Fibroblast of the aortic adventitia (primary cell): ENCODE results near the gene SH2D1A. TPM values are rescaled to one million over a fixed set of nuclear protein-coding genes. Genes with fewer than 3 reads are reported as not detected.

ENCODE experiments used
- DNase-seq: peaks from one replicate; pipeline ENCODE4 v3.0.0-alpha.2; 2010; ENCODE audit warnings: low read depth
- H3K4me3 ChIP-seq: 2 replicates; pipeline ENCODE4 v1.5.1; 2011; ENCODE audit warnings: low read depth, mild to moderate bottlenecking, control low read depth, low read length, moderate library complexity
- total RNA-seq: library from RNA; depleted of rRNA; stranded (reverse); fragments of >200 nt; gene quantifications from 2 replicates; pipeline ENCODE4 v1.2.3, GENCODE V29; 2012; ENCODE audit warnings: low replicate concordance
- TF ChIP-seq, protein P1 (sequence below): IDR thresholded peaks from 2 replicates; pipeline ENCODE4 v1.5.1; 2011; ENCODE audit warnings: mild to moderate bottlenecking, low read length, control low read depth, inconsistent platforms; ENCODE audit not compliant: insufficient read depth

Gene SH2D1A
- total RNA-seq, 1 donor: not detected

DNA sequence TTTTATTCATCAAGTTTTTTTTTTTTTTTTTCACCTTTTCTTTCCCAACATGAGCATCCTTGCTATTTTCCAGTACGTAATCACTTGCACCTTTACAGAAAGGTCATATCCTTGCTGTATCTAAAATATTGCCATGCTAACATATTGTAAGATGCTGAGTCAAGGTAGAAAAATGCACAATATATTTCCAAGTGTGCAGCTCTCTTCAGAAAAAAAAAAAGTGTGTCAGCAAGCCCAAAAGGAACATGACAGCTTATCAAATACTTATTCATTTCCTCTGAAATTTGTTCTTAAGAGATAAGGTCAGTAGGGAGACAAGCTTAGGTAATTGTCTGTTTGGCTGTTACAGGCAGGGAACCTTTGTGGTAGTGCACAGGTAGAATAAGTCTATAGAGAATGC lies 27.0 kb downstream of the SH2D1A start:
- TF ChIP-seq, protein P1, sequence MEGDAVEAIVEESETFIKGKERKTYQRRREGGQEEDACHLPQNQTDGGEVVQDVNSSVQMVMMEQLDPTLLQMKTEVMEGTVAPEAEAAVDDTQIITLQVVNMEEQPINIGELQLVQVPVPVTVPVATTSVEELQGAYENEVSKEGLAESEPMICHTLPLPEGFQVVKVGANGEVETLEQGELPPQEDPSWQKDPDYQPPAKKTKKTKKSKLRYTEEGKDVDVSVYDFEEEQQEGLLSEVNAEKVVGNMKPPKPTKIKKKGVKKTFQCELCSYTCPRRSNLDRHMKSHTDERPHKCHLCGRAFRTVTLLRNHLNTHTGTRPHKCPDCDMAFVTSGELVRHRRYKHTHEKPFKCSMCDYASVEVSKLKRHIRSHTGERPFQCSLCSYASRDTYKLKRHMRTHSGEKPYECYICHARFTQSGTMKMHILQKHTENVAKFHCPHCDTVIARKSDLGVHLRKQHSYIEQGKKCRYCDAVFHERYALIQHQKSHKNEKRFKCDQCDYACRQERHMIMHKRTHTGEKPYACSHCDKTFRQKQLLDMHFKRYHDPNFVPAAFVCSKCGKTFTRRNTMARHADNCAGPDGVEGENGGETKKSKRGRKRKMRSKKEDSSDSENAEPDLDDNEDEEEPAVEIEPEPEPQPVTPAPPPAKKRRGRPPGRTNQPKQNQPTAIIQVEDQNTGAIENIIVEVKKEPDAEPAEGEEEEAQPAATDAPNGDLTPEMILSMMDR: no peak
- no peak overlapping the region for H3K4me3 ChIP-seq
- DNase-seq: no peak

DNA sequence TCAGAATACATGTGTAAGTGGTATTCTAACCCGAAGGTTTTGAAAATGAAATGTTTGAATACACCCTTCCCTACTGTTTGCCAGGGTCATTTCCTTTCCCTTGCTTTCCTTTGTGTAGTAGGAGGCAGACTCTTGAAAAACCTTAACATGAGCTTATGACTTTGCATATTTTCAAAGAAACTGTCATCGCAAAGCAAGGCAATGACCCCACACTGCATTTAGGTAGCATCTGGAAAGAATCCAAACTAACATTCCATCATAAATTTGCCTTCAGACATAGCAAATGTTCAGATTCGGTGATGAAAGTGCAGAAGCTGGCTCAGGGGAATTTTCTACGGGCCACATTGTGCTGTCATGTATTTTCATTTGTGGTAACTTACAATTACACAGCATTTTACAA lies 32.3 kb downstream of the SH2D1A start:
- no peak for DNase-seq
- H3K4me3 ChIP-seq: no peak overlapping the region
- TF ChIP-seq, protein P1: no peak

DNA sequence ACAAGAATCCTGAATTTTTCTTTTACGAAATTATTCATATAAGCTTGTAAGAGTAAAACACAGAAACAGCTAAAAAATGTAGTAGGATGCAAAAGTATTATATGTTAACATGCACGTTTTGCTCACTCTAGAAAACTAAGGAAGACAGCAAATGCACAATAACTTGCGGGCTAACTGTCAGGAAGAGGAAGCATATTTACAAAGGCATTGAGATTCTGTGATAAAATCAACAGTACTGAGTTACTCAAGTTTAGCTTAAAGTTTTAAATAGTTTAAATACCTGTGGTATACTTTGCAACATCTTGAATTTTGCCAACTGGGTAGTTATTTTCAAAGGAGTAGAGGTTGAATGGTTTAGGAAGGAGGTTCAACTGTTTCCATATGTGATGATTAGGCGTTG lies 37.0 kb downstream of the SH2D1A start:
- TF ChIP-seq, protein P1: no peak
- no peak for DNase-seq
- no peak overlapping the region for H3K4me3 ChIP-seq

DNA sequence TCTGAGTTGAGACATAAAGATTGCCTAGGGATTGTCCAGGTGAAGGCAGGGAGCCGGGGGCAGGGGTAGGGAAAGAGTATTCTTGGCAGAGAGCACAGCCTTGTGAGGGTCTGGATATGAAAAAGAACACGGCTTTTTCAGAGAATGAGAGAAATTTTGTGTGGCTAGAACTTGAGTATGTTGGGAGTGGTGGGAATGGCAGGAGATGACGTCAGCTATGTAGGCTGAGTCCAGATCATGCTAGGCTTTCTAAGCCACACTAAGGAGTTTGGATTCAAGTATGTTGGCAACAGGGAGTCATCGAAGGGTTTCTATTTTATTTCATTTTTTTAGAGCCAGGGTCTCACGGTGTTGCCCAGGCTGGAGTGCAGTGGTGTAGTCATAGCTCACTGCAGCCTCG lies 40.0 kb downstream of the SH2D1A start:
- no peak overlapping the region for H3K4me3 ChIP-seq
- DNase-seq: no peak
- TF ChIP-seq, protein P1: no peak

DNA sequence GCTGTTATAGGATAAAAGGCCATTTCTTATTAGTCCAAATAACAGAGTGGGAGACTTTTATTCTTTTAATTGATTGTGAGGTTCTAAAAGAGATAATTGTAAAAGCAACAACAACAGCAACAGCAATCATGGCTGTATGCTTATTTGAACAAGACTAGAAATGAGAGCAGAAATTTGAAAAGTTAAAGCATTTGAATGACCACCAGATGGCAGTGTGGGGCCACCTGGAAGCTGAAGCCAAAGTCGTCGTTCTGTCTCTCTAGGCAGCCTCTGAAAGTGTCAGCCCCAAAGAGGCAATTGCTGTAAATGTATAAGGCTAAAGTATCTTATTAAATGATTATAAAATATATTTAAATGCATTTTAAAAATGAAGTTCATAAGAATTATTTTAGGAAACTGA lies 42.2 kb downstream of the SH2D1A start:
- peak; percentile 62 for DNase-seq
- H3K4me3 ChIP-seq: no peak overlapping the region
- TF ChIP-seq, protein P1: peak; percentile 80

DNA sequence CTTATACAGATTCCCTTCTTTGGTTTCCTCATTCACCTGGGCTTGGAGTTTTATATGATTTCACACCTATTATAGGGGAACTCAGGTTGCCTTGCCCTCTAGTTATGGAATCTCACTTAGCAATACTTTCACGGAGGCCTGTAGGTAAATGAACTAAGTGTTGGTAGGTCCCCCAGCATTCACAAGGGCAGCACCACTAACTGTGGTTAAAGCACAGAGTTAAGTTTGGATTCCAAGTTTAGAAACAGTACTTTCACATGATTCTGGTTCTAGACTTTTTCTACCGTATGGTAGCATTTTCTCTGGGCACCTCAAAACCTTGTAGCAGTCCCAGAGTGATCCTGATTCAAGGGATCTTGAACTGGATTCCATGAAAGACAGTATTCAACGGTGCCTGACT lies 46.4 kb downstream of the SH2D1A start:
- no peak for DNase-seq
- TF ChIP-seq, protein P1: no peak
- no peak overlapping the region for H3K4me3 ChIP-seq

DNA sequence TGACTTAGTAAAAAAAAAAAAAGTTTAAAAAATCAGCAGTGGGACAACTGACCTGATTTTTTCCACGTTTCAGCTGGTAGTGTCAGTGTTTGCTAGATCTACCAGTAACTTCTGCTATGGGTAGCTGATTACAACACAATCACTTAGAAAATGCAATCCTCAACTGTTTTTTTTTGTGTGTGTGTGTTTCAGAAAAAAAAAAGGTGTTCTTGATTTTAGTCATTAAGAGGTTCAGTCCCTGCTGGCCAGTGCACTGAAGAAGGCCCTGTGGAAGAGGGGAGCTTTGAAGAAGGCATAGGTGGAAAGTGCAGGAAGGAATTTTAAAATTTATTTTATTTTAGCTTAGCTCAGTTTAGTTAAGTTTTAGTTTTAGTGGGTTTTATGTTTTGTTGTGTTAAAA lies 46.9 kb downstream of the SH2D1A start:
- no peak for DNase-seq
- no peak overlapping the region for H3K4me3 ChIP-seq
- TF ChIP-seq, protein P1: no peak
